Measurements from ENCODE around the gene EFL1. TPM values are rescaled to one million over a fixed set of nuclear protein-coding genes. Genes with fewer than 3 reads are reported as not detected.
"Not testable (repeated sequence)": the region's sequence is repeated elsewhere in the genome, so short reads cannot be mapped to it uniquely, and the experiment has no call there.

The EFL1 gene
- total RNA-seq: 1 to 10 TPM; 7.1 to 7.8 TPM
- polyA plus RNA-seq (2013, experiment 1 of 2): 13.2 TPM
- 16.5 TPM for polyA plus RNA-seq (2013, experiment 2 of 2)
- 17.0 to 73.7 (median 47.2) reads per million in 172 experiments for total RNA-seq

DNA sequence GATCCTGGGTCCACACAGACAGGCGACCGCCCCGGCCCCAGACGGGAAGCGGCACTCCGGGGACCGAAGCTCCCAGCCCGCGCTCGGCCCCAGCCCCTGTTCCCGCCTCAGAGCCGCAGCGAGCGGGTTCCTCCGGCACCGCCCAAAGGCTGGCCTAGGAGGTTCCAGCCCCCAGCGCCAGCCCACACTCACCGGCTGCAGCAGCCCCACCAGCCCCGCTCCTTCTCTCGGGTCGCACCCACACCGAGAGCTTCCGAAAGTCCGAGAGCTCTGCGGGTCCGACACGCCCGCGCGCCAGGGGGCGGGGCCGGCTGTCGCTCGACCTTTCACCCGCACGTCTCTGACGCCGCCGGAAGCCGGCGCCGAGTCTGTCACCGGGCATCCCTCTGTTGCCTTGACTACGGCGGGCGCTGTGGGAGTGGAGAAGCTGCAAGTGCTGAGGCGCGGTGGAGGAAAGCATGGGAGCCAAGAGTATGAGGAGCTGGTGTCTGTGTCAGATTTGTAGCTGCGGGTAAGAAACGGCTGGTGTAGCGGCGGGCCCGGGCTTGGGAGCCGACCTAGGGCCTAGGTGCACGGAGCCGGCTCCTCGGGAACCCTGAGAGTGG is at the start of gene EFL1, which contains the start of gene SAXO2:
Gene EFL1, minus strand, starts transcription at position 313 of the 605 bp plus-strand sequence. CDS start 956 bp downstream, outside the sequence.
Gene SAXO2, plus strand, starts transcription at position 397 of the 605 bp plus-strand sequence. Its CDS starts 62 bp downstream, at position 459.
- Mint-ChIP-seq H3K4me3 (peak within 1 kb of the TSS; percentile 95), H3K27ac (peak within 1 kb of the TSS; percentile 79), H3K27me3 (no peaks in the 10 kb centered on the region), H3K4me1 (ENCODE audit: low read depth) (peaks cover 38% of the 10 kb centered on the region), H3K9me3 (no peaks in the 10 kb centered on the region), H3K36me3 (ENCODE audit: low read depth) (peaks cover 27% of the 10 kb centered on the region)
- CTCF ChIA-PET: interaction anchor here (1.4 kb wide), 1 partner anchor 278 kb away, joined by 5 read pairs; the partner anchor contains the start of gene RPS17
- Histone ChIP-seq H3K9me3 (ENCODE audit: control insufficient read depth in 1 of 2, insufficient read depth in 1 of 2, low read length in 2 of 2) (no peaks in the 10 kb centered on the region), H3K27ac (ENCODE audit: low read depth in 1 of 2, low read length in 2 of 2) (peak within 1 kb of the TSS in 1 of 2 donors; percentile 31), H3K27me3 (ENCODE audit: control insufficient read depth in 1 of 2, insufficient read depth in 2 of 2, low read length in 2 of 2) (no peaks in the 10 kb centered on the region), H3K36me3 (ENCODE audit: insufficient read depth, low read length) (peaks cover 12% of the 10 kb centered on the region), H3K4me3 (ENCODE audit: low read length) (peak within 1 kb of the TSS; percentile 72), H3K4me1 (ENCODE audit: insufficient read depth, low read length) (peaks cover 12% of the 10 kb centered on the region)
- TF ChIP-seq, protein P1, sequence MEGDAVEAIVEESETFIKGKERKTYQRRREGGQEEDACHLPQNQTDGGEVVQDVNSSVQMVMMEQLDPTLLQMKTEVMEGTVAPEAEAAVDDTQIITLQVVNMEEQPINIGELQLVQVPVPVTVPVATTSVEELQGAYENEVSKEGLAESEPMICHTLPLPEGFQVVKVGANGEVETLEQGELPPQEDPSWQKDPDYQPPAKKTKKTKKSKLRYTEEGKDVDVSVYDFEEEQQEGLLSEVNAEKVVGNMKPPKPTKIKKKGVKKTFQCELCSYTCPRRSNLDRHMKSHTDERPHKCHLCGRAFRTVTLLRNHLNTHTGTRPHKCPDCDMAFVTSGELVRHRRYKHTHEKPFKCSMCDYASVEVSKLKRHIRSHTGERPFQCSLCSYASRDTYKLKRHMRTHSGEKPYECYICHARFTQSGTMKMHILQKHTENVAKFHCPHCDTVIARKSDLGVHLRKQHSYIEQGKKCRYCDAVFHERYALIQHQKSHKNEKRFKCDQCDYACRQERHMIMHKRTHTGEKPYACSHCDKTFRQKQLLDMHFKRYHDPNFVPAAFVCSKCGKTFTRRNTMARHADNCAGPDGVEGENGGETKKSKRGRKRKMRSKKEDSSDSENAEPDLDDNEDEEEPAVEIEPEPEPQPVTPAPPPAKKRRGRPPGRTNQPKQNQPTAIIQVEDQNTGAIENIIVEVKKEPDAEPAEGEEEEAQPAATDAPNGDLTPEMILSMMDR (IDR thresholded peaks at IDR 0.05): no peak
- peak; percentile 95 for ATAC-seq (ENCODE audit: poor library complexity)
- peak; percentile 72 to 94 (median 86) for DNase-seq
- POLR2A ChIA-PET: interaction anchor here (1.2 kb wide), 2 partner anchors 36 to 278 kb away, joined by 3 to 4 read pairs; partner anchors contain the start of gene RPS17
- intact Hi-C loops (cut with DNase I, micrococcal nuclease): no loop called here

DNA sequence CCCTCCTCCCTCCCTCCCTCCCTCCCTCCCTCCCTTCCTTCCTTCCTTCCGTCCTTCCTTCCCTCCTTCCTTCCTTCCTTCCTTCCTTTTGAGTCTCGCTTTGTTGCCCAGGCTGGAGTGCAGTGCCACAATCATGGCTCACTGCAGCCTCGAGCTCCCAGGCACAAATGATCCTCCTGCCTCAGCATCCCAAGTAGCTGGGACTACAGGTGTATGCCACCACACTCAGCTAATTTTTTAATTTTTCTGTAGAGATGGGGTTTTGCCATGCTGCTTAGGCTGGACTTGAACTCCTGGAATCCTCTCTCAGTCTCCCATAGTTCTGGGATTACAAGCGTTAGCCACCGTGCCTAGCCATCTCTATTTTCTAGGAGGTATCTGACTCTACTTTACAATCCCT is 48.8 kb upstream of the EFL1 start:
- H3K4me1 ChIP-seq (ENCODE audit: insufficient read depth, low read length); DNase-seq; H3K27ac ChIP-seq (ENCODE audit: low read depth in 1 of 2, low read length in 2 of 2); H3K4me3 Mint-ChIP-seq; H3K4me3 ChIP-seq (ENCODE audit: low read length); H3K27me3 ChIP-seq (ENCODE audit: control insufficient read depth in 1 of 2, insufficient read depth in 2 of 2, low read length in 2 of 2); H3K9me3 Mint-ChIP-seq; ATAC-seq (ENCODE audit: poor library complexity); H3K4me1 Mint-ChIP-seq (ENCODE audit: low read depth); POLR2A ChIA-PET; H3K36me3 ChIP-seq (ENCODE audit: insufficient read depth, low read length); CTCF ChIA-PET; intact Hi-C loops (cut with DNase I, micrococcal nuclease); H3K27ac Mint-ChIP-seq; H3K27me3 Mint-ChIP-seq; H3K9me3 ChIP-seq (ENCODE audit: control insufficient read depth in 1 of 2, insufficient read depth in 1 of 2, low read length in 2 of 2): not testable (repeated sequence)
- H3K36me3 Mint-ChIP-seq (ENCODE audit: low read depth): peaks cover 21% of the 10 kb centered on the region

DNA sequence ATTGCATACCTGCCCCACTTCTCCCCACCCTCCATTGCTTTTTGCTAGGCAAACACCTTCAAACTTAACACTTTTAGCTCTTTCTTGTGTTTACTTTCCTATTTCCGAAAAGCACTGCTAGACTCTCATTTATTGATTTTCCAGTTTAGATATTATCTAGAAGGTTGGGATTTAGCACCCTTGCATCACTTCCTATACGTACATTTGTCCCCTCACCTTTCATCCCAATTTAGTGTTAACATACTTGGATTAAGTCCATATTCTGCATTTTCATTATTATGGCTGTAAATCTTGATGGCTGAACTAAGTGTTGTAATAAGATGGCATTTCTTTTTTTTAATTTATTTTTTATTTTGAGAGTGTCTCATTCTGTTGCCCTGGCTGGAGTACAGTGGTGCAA is 47.3 kb upstream of the EFL1 start:
- Mint-ChIP-seq H3K27me3 (no peaks in the 10 kb centered on the region), H3K9me3 (no peaks in the 10 kb centered on the region), H3K27ac (no peak overlapping the region), H3K4me1 (ENCODE audit: low read depth) (peaks cover 7% of the 10 kb centered on the region), H3K4me3 (no peak overlapping the region), H3K36me3 (ENCODE audit: low read depth) (peaks cover 21% of the 10 kb centered on the region)
- Histone ChIP-seq H3K4me1 (ENCODE audit: insufficient read depth, low read length) (peaks cover 7% of the 10 kb centered on the region), H3K27ac (ENCODE audit: low read depth in 1 of 2, low read length in 2 of 2) (no peak overlapping the region), H3K27me3 (ENCODE audit: control insufficient read depth in 1 of 2, insufficient read depth in 2 of 2, low read length in 2 of 2) (no peaks in the 10 kb centered on the region), H3K9me3 (ENCODE audit: control insufficient read depth in 1 of 2, insufficient read depth in 1 of 2, low read length in 2 of 2) (no peaks in the 10 kb centered on the region), H3K36me3 (ENCODE audit: insufficient read depth, low read length) (no peaks in the 10 kb centered on the region), H3K4me3 (ENCODE audit: low read length) (no peak overlapping the region)
- intact Hi-C loops (cut with DNase I, micrococcal nuclease): no loop called here
- CTCF ChIA-PET: no interaction called here
- POLR2A ChIA-PET: no interaction called here
- TF ChIP-seq, protein P1 (IDR thresholded peaks at IDR 0.05): no peak
- ATAC-seq (ENCODE audit: poor library complexity) (no peak), DNase-seq (no peak)
